Neural cell (in vitro differentiated cells): ENCODE results near the gene ATP10D.

Source experiments
- POLR2AphosphoS5 ChIP-seq: IDR thresholded peaks from 2 replicates; pipeline ENCODE4 v1.6.1; 2012
- TAF1 ChIP-seq: IDR thresholded peaks from 2 replicates; pipeline ENCODE4 v1.6.1; 2012; ENCODE audit warnings: low read depth
- TF ChIP-seq, protein P1 (sequence below): fragments of 450-650 bp; IDR thresholded peaks from 2 replicates; pipeline ENCODE4 v1.5.1; 2014; ENCODE audit warnings: antibody characterized with exemption, mild to moderate bottlenecking, moderate library complexity; ENCODE audit not compliant: poor library complexity, severe bottlenecking

DNA sequence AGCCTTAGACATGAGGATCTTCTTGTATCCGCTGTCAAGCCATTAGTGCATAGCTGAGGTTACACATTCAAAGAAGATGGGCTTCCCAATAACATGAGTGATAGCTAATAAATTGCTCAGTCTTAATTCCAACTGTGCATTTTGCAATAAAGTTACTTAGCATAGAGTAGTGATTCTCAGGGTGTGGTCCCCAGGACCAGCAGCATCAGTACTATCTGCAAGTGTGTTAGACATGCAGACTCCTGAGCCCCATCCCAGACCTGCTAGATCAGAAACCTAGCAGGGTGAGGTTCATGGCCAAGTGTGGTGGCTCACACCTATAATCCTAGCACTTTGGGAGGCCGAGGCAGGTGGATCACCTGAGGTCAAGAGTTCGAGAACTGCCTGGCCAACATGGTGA is 20.1 kb downstream of the ATP10D start:
- TF ChIP-seq, protein P1, sequence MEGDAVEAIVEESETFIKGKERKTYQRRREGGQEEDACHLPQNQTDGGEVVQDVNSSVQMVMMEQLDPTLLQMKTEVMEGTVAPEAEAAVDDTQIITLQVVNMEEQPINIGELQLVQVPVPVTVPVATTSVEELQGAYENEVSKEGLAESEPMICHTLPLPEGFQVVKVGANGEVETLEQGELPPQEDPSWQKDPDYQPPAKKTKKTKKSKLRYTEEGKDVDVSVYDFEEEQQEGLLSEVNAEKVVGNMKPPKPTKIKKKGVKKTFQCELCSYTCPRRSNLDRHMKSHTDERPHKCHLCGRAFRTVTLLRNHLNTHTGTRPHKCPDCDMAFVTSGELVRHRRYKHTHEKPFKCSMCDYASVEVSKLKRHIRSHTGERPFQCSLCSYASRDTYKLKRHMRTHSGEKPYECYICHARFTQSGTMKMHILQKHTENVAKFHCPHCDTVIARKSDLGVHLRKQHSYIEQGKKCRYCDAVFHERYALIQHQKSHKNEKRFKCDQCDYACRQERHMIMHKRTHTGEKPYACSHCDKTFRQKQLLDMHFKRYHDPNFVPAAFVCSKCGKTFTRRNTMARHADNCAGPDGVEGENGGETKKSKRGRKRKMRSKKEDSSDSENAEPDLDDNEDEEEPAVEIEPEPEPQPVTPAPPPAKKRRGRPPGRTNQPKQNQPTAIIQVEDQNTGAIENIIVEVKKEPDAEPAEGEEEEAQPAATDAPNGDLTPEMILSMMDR, result no peak
- TF ChIP-seq TAF1, result no peak
- TF ChIP-seq POLR2AphosphoS5, result no peak
